Measurements from ENCODE around the gene NFYB.
A peak's percentile ranks its signal among the peaks of the same experiment; 100 is the strongest.

NFYB gene

DNA sequence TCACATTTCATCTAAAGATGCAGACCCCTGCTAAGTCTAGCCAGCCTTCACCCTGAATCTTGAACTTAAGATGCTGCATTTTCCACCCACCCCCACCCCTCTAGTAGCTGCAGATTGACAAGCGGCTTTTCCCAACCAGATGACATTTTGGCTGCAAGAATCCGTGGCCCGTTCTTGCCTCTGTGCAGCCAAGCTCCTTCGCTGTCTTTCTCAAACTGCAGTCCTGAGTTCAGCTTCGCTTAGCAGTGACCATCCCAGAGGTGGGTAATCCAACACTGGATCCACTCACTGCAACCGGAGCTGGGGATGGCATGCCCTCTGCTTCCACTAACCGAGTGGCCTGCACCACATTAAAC is 765 bp upstream of the NFYB start:
- no peaks in the 10 kb centered on the region for H3K27me3 ChIP-seq (ENCODE audit: control insufficient read depth in 5 of 5, insufficient read depth in 4 of 5, low read length in 5 of 5)
- no peaks in the 10 kb centered on the region for H3K9me3 ChIP-seq (ENCODE audit: control insufficient read depth in 5 of 5, low read length in 5 of 5)
- peak overlapping the region; percentile 46 to 58 (median 55) for H3K4me3 ChIP-seq (ENCODE audit: low read depth in 1 of 5, low read length in 5 of 5)
- peaks cover 4 to 30% (median 26%) of the 10 kb centered on the region in 5 donors for H3K4me1 ChIP-seq (ENCODE audit: control insufficient read depth in 5 of 5, insufficient read depth in 5 of 5, low read length in 5 of 5)
- peak overlapping the region; percentile 1 to 81 (median 70) for H3K9ac ChIP-seq (ENCODE audit: low read length in 5 of 5)
- peaks cover 0 to 5% (median 4%) of the 10 kb centered on the region in 5 donors for H3K36me3 ChIP-seq (ENCODE audit: control insufficient read depth in 5 of 5, insufficient read depth in 5 of 5, low read length in 5 of 5)
- peak overlapping the region; percentile 74 for H3K27ac ChIP-seq (ENCODE audit: low read depth, low read length)

GRCh38 chr12:104137001-104137901 is 759 bp downstream of the NFYB start:
- peak overlapping the region; percentile 67 for H3K27ac ChIP-seq (ENCODE audit: low read depth, low read length)
- H3K4me1 ChIP-seq (ENCODE audit: control insufficient read depth in 5 of 5, insufficient read depth in 5 of 5, low read length in 5 of 5): peaks cover 4 to 30% (median 26%) of the 10 kb centered on the region in 5 donors
- peak overlapping the region; percentile 50 to 97 (median 88) for H3K9ac ChIP-seq (ENCODE audit: low read length in 5 of 5)
- H3K4me3 ChIP-seq (ENCODE audit: low read depth in 1 of 5, low read length in 5 of 5): peak overlapping the region; percentile 75 to 91 (median 85)
- H3K27me3 ChIP-seq (ENCODE audit: control insufficient read depth in 5 of 5, insufficient read depth in 4 of 5, low read length in 5 of 5): no peaks in the 10 kb centered on the region
- H3K9me3 ChIP-seq (ENCODE audit: control insufficient read depth in 5 of 5, low read length in 5 of 5): no peaks in the 10 kb centered on the region
- H3K36me3 ChIP-seq (ENCODE audit: control insufficient read depth in 5 of 5, insufficient read depth in 5 of 5, low read length in 5 of 5): peaks cover 5 to 18% (median 11%) of the 10 kb centered on the region in 5 donors

DNA sequence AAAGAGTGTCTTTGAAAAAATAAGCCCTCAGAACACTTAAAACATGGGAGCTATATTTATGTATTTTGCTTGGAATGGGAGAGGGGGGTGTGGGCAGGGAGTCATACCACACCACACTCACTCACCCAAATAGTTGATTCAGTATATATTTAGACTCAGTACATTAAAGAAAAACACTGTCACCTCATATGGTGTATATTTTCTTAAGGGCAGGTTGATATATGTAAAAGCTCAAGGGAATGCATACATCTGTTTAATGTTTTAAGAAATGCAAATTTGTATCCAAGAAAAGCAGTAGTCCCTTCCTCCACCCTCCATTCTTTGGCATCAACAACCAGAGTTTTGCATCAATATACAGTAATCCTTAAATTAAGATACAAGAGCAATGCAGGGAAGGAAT is 1.4 kb downstream of the NFYB start:
- H3K9ac ChIP-seq (ENCODE audit: low read length in 5 of 5): peak overlapping the region; percentile 50 to 97 (median 88)
- H3K4me3 ChIP-seq (ENCODE audit: low read depth in 1 of 5, low read length in 5 of 5): peak overlapping the region; percentile 75 to 91 (median 85)
- H3K4me1 ChIP-seq (ENCODE audit: control insufficient read depth in 5 of 5, insufficient read depth in 5 of 5, low read length in 5 of 5): peaks cover 4 to 30% (median 26%) of the 10 kb centered on the region in 5 donors
- H3K36me3 ChIP-seq (ENCODE audit: control insufficient read depth in 5 of 5, insufficient read depth in 5 of 5, low read length in 5 of 5): peaks cover 5 to 24% (median 11%) of the 10 kb centered on the region in 5 donors
- no peaks in the 10 kb centered on the region for H3K9me3 ChIP-seq (ENCODE audit: control insufficient read depth in 5 of 5, low read length in 5 of 5)
- peak overlapping the region; percentile 67 for H3K27ac ChIP-seq (ENCODE audit: low read depth, low read length)
- H3K27me3 ChIP-seq (ENCODE audit: control insufficient read depth in 5 of 5, insufficient read depth in 4 of 5, low read length in 5 of 5): no peaks in the 10 kb centered on the region

- Histone ChIP-seq H3K36me3 (ENCODE audit: control insufficient read depth in 5 of 5, insufficient read depth in 5 of 5, low read length in 5 of 5) (peaks cover 5 to 24% (median 14%) of the 10 kb centered on the region in 5 donors), H3K27me3 (ENCODE audit: control insufficient read depth in 5 of 5, insufficient read depth in 4 of 5, low read length in 5 of 5) (no peaks in the 10 kb centered on the region), H3K4me3 (ENCODE audit: low read depth in 1 of 5, low read length in 5 of 5) (no peak overlapping the region), H3K27ac (ENCODE audit: low read depth, low read length) (no peak overlapping the region), H3K9ac (ENCODE audit: low read length in 5 of 5) (no peak overlapping the region), H3K9me3 (ENCODE audit: control insufficient read depth in 5 of 5, low read length in 5 of 5) (no peaks in the 10 kb centered on the region), H3K4me1 (ENCODE audit: control insufficient read depth in 5 of 5, insufficient read depth in 5 of 5, low read length in 5 of 5) (peaks cover 4 to 30% (median 26%) of the 10 kb centered on the region in 5 donors)
Measured at GRCh38 chr12:104134882-104135281, 3.1 kb downstream of the NFYB start.

GRCh38 chr12:104133866-104134265 is 4.1 kb downstream of the NFYB start:
- Histone ChIP-seq H3K4me3 (ENCODE audit: low read depth in 1 of 5, low read length in 5 of 5) (no peak overlapping the region), H3K9ac (ENCODE audit: low read length in 5 of 5) (no peak overlapping the region), H3K27ac (ENCODE audit: low read depth, low read length) (no peak overlapping the region), H3K4me1 (ENCODE audit: control insufficient read depth in 5 of 5, insufficient read depth in 5 of 5, low read length in 5 of 5) (peaks cover 4 to 28% (median 22%) of the 10 kb centered on the region in 5 donors), H3K36me3 (ENCODE audit: control insufficient read depth in 5 of 5, insufficient read depth in 5 of 5, low read length in 5 of 5) (peaks cover 10 to 32% (median 16%) of the 10 kb centered on the region in 5 donors), H3K9me3 (ENCODE audit: control insufficient read depth in 5 of 5, low read length in 5 of 5) (no peaks in the 10 kb centered on the region), H3K27me3 (ENCODE audit: control insufficient read depth in 5 of 5, insufficient read depth in 4 of 5, low read length in 5 of 5) (no peaks in the 10 kb centered on the region)

DNA sequence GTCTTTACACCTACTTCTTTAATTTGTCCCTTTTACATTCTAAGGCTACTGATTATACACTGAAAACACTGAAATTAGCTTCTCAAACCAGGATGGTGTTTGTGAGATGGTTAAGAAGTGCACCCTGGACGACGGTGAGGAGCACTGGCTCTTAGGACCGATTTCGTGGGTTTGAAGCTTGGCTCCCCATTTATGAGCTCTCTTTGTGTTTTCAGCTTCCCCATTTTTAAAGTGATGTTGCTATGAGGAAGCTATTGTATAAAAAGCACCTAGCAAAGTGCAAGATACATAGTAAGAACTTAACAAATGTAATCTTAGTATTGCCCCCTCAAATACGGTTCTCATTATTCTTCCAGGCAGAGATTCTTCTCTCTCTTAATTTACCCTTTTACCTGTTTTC is 4.7 kb downstream of the NFYB start:
- Histone ChIP-seq H3K36me3 (ENCODE audit: control insufficient read depth in 5 of 5, insufficient read depth in 5 of 5, low read length in 5 of 5) (peaks cover 11 to 36% (median 19%) of the 10 kb centered on the region in 5 donors), H3K4me3 (ENCODE audit: low read depth in 1 of 5, low read length in 5 of 5) (no peak overlapping the region), H3K4me1 (ENCODE audit: control insufficient read depth in 5 of 5, insufficient read depth in 5 of 5, low read length in 5 of 5) (peaks cover 4 to 22% (median 17%) of the 10 kb centered on the region in 5 donors), H3K27me3 (ENCODE audit: control insufficient read depth in 5 of 5, insufficient read depth in 4 of 5, low read length in 5 of 5) (no peaks in the 10 kb centered on the region), H3K9ac (ENCODE audit: low read length in 5 of 5) (no peak overlapping the region), H3K9me3 (ENCODE audit: control insufficient read depth in 5 of 5, low read length in 5 of 5) (no peaks in the 10 kb centered on the region), H3K27ac (ENCODE audit: low read depth, low read length) (no peak overlapping the region)

DNA sequence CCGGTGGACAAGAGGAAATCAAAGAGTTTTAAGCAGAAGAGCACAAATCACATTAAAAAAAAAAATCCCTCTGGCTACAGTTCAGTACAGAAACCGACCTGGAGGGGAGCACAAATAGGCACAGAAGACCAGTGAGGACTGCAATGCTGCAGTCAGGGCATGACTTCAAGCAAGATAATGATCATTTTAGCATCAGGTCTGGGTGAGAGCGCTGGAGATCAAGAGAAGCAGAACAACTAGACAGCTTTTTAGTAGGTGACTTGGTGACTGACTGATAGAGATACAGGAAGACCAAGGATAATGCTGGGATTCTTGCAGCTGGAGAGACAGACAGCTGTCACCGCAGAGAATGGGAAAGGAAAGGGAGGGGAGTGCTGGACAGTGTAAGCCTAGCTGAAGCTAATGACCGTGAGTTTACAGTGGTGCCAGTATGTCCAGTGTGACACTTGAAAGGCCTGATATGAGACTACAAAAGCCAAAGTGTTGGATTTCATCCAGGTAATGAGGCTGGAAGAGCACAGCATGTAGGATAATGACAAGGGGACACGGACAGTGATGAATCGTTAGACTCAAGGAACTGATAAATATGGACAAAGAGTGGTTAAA is 5.6 kb downstream of the NFYB start:
- Histone ChIP-seq H3K27me3 (ENCODE audit: control insufficient read depth in 5 of 5, insufficient read depth in 4 of 5, low read length in 5 of 5) (no peaks in the 10 kb centered on the region), H3K27ac (ENCODE audit: low read depth, low read length) (no peak overlapping the region), H3K4me1 (ENCODE audit: control insufficient read depth in 5 of 5, insufficient read depth in 5 of 5, low read length in 5 of 5) (peaks cover 4 to 22% (median 16%) of the 10 kb centered on the region in 5 donors), H3K9ac (ENCODE audit: low read length in 5 of 5) (peak overlapping the region in 1 of 5 donors; percentile 11), H3K4me3 (ENCODE audit: low read depth in 1 of 5, low read length in 5 of 5) (no peak overlapping the region), H3K36me3 (ENCODE audit: control insufficient read depth in 5 of 5, insufficient read depth in 5 of 5, low read length in 5 of 5) (peaks cover 16 to 42% (median 22%) of the 10 kb centered on the region in 5 donors), H3K9me3 (ENCODE audit: control insufficient read depth in 5 of 5, low read length in 5 of 5) (no peaks in the 10 kb centered on the region)

DNA sequence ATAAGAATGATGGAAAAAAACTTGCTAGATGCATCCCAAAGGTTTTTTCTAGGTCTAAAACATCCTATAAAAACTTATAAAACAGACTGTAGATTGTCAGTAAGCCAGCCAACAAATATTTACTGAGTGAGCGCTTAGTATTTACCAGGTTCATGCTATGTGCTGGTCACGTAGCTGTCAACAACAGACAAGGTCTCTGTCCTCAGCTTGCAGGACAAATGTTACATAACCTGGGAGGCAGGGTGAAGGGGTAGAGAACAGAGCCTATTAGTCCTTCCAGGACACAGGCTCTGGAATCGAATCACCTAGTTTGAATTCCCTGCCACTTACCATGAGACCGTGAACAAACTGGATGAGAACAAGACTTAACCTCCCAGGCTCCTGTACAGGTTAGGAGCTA is 6.4 kb downstream of the NFYB start:
- Histone ChIP-seq H3K36me3 (ENCODE audit: control insufficient read depth in 5 of 5, insufficient read depth in 5 of 5, low read length in 5 of 5) (peaks cover 16 to 45% (median 22%) of the 10 kb centered on the region in 5 donors), H3K27ac (ENCODE audit: low read depth, low read length) (no peak overlapping the region), H3K4me1 (ENCODE audit: control insufficient read depth in 5 of 5, insufficient read depth in 5 of 5, low read length in 5 of 5) (peaks cover 3 to 16% (median 10%) of the 10 kb centered on the region in 5 donors), H3K4me3 (ENCODE audit: low read depth in 1 of 5, low read length in 5 of 5) (no peak overlapping the region), H3K9ac (ENCODE audit: low read length in 5 of 5) (no peak overlapping the region), H3K9me3 (ENCODE audit: control insufficient read depth in 5 of 5, low read length in 5 of 5) (no peaks in the 10 kb centered on the region), H3K27me3 (ENCODE audit: control insufficient read depth in 5 of 5, insufficient read depth in 4 of 5, low read length in 5 of 5) (no peaks in the 10 kb centered on the region)

DNA sequence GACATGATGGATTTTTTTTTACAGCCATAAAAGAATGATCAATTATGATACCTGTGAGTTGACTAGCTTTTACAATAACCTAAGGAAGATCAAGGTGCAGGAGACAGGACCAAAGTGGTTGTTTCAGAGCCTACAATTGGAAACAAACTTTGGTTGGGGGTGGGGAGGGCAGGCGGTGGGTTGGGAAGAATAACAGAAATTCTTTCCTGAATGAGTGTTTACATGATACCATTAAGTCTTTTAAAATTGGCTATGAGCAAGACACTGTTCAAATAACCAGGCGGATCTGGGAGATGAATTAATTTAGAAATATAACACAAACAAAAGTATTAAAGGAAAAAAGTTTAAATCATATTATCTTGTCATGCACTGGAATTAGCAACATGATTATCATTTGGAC is 7.2 kb downstream of the NFYB start:
- Histone ChIP-seq H3K36me3 (ENCODE audit: control insufficient read depth in 5 of 5, insufficient read depth in 5 of 5, low read length in 5 of 5) (peaks cover 22 to 50% (median 27%) of the 10 kb centered on the region in 5 donors), H3K9ac (ENCODE audit: low read length in 5 of 5) (no peak overlapping the region), H3K27ac (ENCODE audit: low read depth, low read length) (no peak overlapping the region), H3K4me1 (ENCODE audit: control insufficient read depth in 5 of 5, insufficient read depth in 5 of 5, low read length in 5 of 5) (peaks cover 0 to 8% (median 2%) of the 10 kb centered on the region in 5 donors), H3K4me3 (ENCODE audit: low read depth in 1 of 5, low read length in 5 of 5) (no peak overlapping the region), H3K9me3 (ENCODE audit: control insufficient read depth in 5 of 5, low read length in 5 of 5) (no peaks in the 10 kb centered on the region), H3K27me3 (ENCODE audit: control insufficient read depth in 5 of 5, insufficient read depth in 4 of 5, low read length in 5 of 5) (no peaks in the 10 kb centered on the region)

DNA sequence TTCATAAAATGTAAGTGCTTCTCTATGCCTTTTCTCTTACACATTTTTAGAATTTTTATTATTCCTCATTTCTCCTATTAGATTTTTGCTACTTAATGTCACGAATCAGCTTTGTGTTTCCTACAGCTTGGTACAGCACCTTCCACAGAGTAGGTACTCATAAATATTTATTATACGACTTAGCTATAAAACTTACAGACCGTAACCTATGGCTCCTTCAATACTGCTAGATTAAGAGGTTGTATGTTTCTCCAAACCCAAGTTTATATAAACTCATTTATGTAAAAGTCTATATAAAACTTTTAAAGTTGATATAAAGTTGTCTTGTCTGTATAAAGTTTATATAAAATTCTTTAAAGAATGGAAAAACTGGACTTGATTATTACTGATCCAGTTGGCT is 11.5 kb downstream of the NFYB start:
- Histone ChIP-seq H3K36me3 (ENCODE audit: control insufficient read depth in 5 of 5, insufficient read depth in 5 of 5, low read length in 5 of 5) (peaks cover 26 to 57% (median 43%) of the 10 kb centered on the region in 5 donors), H3K27me3 (ENCODE audit: control insufficient read depth in 5 of 5, insufficient read depth in 4 of 5, low read length in 5 of 5) (no peaks in the 10 kb centered on the region), H3K9ac (ENCODE audit: low read length in 5 of 5) (no peak overlapping the region), H3K27ac (ENCODE audit: low read depth, low read length) (no peak overlapping the region), H3K9me3 (ENCODE audit: control insufficient read depth in 5 of 5, low read length in 5 of 5) (no peaks in the 10 kb centered on the region), H3K4me1 (ENCODE audit: control insufficient read depth in 5 of 5, insufficient read depth in 5 of 5, low read length in 5 of 5) (no peaks in the 10 kb centered on the region), H3K4me3 (ENCODE audit: low read depth in 1 of 5, low read length in 5 of 5) (no peak overlapping the region)

All from subcutaneous abdominal adipose tissue (tissue), 5 donors.